Stimulated activated CD8-positive, alpha-beta memory T cell treated with anti-CD3 and anti-CD28 coated beads, Interleukin-2, amount 100 ng/mL, for 1 hour (primary cell): ENCODE data around the gene RAB3A.
"Not testable (repeated sequence)": the region's sequence is repeated elsewhere in the genome, so short reads cannot be mapped to it uniquely, and the experiment has no call there.

Source experiments
- DNase-seq, 2 donors: peaks; one replicate each; pipeline ENCODE4 v3.0.0-alpha.2; 2020; ENCODE audit warnings: low read depth in 2 of 2

RAB3A gene

DNA sequence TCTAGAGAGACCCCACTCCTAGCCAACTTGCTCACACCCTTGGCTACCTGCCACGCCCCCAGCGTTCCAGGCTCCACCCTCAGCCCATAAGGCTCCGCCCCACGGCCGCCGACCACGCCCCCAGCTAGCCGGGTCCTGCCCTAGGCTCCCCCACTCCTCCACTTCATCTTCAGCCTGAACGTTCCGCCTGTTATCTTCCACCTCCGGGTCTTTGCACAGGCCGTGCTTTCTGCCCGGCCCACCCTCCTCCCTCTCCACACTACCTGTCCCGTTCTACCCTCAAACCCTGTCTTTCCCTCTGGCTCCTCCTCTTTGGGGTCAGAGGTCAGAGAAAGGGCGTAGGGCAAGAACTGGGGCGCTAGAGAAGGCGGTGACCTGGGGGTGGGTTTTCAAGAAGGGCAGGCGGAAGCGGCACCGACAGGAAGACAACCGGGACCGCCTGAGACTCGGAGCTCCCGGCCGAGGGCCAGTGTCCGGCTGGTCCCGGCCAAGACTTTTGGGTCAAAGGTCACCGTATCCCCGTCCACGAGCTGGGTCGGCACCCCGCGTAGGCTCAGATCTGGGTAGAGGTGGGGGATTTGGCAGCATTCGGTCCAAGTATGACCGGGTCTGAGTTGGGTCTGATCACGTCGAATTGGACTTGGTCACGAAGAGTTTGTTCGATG is 20.1 kb upstream of the RAB3A start:
- DNase-seq: no peak

DNA sequence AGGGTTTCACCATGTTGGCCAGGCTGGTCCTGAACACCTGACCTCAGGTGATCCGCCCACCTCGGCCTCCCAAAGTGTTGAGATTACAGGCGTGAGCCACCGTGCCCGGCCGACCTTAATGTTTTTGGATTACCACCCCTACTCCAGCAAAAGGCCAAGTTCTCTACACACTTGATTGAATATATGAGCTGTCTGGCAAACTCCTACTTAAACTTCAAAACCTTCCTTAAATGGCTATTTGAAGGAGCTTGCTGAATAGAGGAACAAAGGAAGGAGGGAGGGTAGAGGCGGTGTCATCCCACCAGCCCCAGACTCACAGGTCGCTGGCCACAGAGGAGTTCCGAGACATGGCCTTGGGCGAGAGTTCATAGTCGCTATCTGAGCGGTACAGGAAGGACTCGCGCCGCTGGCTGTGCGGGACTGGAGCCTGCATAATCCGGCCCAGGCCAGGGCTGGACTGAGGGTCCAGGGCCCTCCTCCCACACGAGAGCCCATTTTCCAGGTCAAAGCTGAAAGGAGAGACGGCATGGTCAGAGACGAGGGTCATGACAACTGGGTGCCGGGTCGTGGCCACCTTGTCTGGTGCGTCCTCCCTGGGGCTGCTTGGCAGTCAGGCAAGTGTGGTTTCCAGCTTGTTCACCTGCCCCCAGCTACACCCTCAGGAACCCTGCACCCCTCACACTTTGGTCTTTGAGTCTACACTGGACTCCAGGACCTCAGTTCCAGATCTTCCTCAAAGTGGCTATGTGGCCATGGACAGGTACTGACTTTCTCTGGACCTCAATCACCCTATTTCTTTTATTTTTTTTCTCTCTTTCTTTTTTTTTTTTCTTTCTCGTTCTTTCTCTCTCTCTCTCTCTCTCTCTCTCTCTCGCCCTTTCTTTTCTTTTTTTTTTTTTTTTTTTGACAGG is 18.2 kb upstream of the RAB3A start:
- no peak for DNase-seq

DNA sequence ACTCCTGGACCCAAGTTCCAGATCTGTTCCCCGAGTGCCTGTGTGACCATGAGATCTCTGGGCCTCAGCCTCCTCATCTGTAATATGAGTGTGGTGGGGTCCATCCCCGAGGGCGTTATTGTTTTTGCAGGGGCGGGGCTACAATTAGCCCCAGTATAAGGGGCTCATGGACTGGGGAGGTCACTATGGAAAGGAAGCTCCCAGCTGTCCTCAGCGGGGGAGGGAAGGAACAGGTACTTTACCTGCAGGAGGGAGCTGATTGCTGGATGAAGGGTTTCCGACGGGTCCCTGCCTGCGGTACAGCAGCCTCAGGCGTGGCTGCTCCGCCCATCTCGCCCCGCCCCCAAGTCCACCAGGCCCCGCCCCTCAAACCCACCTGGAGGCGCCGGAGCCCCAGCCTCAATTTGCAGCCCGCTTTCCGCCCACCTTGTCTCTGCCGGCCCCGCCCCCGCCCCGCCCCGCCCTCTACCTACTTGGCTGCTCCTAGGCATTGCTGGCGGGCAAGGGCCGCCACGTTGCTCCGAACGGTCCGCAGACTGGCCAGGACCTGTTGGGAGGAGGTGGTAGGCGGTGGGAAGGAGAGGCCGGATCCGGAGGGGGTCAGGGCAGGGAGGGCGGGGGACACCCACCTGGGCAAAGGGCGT is 16.9 kb upstream of the RAB3A start:
- DNase-seq: no peak

DNA sequence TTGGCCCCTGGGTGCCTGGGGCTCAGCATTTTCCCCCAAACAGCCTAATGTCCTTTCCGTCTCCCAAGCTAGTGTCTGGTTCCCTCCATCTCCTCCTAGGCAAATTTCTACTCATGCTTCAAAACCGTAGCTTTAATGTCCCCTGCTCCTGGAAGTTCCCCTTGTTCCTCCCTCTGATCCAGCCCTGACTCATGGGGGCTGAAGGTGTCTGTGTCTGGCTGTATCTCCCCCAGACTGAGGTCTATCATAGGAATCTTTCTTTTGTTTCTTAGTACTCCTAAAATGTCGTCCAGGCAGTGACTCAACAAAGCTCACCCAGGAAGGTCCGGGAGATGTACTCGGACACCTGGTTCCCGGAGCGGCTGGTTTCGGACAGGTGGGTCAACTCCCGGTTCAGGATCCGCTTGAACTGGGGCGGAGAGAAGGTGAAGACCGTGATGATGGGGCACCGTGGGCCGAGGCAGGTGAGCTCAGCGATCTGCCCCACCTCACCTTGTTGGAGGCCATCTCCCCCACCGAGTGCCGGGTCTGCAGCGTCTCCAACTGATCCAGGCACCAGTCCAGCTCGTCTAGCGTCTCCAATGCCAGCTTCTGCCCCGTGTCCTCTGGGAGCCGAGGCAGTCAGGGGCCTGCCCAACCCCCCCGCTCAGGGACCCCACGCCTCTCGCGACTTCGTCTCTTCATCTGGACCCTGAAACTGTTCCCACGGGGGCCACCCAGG is 16.2 kb upstream of the RAB3A start:
- no peak for DNase-seq

DNA sequence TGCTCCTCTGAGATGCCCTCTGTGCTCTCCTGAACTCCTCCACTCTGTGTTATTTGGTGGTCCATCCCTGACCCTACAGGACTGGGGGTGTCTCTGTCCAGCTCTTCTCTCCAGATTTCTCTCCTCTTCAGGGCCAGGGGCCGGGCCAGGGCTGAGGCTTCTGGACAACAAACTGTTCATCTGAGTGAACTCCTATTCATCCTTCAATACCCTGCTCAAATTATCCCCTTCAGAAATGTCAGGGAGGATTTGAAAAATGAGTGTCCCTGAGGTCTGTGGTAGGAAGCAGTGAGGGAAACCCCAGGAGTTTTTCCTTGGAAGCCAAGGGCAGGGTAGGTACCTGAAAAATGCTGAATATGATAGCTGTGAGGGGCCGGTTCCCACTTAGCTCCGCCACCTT is 14.8 kb upstream of the RAB3A start:
- DNase-seq: no peak

DNA sequence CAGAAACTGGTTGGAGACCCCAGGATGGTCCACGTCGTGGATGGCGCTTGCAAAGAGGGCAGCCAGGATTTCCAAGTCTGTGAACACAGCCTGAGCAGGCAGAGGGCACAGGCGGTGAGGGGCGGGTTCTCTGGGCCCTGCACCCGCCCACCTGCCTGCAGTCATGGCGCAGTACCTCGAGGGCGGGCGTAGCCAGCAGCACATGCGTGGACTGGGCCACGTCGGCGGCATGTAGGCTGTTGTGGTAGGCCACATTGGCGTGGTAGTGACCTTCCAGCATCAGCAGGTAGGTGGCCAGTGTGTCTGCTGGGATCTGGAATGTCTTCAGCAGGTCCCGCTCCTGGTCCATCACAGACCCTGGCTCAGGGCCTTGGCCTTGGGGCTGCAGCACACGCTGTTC is 14.3 kb upstream of the RAB3A start:
- no peak for DNase-seq

DNA sequence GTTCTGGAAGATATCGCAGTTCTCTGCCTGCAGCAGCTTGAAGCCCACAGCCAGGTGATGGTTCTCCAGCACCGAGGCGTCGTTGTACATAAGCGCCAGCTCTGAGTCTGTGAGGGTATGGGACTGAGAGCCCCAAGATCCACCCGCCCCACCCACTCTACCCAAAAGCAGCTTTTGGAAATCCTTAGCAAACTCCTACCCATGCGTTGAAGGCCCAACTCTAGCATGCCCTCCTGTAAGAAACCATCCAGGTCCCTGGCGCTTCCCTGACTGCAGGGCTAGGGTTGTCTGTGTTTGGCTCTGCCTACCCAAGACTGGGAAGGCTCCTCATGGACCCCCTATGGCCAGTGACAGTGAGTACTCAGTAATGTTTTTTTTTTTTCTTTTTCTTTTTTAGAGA is 12.9 kb upstream of the RAB3A start:
- no peak for DNase-seq

DNA sequence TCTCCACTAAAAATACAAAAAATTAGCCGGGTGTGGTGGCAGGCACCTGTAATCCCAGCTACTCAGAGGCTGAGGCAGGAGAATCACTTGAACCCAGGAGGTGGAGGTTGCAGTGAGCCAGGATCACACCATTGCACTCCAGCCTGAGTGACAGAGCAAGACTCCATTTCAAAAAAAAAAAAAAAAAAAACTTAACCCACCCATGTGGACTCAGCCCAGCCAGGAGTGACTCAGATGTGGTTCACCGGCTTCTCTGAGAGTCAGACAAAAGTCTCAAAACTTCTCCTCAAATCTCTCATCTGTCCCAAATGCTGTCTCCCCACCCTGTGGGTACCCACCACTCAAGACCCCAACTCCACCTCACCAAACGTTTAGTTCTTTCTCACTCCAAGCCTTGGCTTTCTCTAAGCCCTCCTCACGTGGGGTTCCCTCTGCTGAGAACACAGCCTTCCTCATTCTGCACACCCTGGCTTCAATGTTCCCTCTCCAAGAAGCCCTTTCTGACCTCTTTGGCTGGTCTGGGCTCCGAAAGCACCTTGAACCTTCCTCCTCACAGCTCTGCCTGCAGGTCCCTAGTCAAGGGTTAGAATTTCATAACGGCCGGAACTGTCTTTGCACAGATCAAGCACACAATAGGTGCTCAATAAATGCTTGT is 11.1 kb upstream of the RAB3A start:
- no peak for DNase-seq

DNA sequence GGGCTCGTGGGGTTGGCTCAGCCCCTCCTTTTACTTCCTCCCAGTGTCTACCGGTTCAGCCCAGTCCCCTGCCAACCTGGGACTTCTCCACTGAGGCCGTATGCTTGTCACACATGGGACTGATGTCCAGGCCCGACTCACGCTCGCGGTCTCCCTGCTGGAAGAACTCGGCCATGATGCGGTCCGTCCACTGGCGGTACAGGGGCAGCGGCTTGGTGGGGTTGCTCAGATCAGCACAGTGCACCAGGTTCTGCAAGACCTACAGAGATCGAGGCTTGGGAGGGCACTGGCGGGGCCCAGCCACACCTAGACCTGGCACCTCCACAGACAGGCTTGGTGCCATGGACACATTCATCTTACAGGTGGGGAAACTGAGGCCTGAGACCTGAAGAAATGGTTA is 7.8 kb upstream of the RAB3A start:
- no peak for DNase-seq

DNA sequence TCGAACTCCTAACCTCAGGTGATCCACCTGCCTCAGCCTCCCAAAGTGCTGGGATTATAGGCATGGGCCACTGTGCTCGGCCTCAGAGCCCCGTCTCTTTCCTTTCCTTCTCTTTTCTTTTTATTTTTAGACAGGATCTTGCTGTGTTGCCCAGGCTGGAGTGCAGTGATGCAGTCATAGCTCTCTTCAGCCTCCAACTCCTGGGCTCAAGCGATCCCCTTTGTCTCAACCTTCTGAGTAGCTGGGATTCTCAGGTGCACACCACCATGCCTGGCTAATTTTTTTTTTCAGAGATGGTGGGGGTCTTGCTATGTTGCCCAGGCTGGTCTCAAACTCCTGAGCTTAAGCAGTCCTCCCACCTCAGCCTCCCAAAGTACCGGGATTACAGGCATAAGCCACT is 6.1 kb upstream of the RAB3A start:
- DNase-seq: not testable (repeated sequence)

DNA sequence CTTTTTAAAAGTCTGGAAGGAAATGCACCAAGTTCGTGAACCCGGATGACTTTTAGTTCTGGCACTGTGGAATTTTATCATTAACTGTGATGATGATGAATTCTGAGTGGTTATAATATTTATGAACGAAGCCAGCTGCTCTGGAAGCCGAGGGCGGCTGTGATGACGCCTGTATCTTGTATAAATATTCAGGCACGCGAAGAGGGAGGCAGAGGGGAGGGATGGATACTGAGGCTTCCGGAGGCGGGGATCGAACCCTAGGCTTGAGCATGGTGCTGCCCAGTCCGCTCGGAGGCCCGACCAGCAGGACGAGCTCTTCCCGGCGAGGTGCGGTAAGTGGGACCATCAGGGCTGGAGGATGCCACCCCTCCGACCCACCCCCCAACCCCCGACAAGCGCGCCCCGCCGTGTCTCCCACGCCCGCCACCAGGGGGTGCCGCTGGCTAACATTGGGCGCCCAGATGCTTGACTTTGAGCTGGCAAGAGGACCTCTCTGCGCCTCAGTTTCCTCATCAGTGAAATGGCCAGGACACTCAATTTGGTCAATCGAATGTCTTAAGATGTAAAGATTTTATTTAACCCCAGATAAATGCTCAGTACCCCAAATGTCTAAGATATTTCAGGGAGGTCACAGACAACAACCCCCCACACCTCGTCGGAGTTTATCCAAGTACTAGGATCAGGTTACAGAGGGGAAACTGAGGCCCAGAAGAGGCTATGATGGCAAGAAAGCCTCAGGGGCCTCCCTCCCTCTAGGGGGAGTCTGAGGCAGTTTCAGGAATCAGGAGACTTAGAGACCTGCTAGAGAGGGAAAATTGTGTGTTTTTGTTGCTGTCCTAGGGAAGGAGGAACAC is 4.5 kb upstream of the RAB3A start:
- DNase-seq: no peak

DNA sequence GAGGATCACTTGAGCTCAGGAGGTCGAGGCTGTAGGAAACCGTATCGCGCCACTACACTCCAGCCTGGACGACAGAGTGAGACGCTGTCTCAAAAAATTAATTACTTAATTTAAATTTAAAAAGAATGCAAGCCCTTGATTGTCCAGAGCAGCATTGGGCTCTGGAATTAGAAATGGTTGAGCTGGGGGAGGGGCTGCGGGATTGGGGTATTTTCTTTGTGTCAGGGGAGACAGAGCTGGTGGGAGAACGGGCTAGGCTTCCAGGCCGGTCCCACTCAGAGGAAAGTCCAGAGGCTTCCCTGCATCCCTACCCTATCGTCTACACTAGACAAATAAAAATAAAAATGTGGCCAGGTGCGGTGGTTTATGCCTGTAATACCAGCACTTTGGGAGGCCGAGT is 2.2 kb upstream of the RAB3A start:
- DNase-seq: no peak

DNA sequence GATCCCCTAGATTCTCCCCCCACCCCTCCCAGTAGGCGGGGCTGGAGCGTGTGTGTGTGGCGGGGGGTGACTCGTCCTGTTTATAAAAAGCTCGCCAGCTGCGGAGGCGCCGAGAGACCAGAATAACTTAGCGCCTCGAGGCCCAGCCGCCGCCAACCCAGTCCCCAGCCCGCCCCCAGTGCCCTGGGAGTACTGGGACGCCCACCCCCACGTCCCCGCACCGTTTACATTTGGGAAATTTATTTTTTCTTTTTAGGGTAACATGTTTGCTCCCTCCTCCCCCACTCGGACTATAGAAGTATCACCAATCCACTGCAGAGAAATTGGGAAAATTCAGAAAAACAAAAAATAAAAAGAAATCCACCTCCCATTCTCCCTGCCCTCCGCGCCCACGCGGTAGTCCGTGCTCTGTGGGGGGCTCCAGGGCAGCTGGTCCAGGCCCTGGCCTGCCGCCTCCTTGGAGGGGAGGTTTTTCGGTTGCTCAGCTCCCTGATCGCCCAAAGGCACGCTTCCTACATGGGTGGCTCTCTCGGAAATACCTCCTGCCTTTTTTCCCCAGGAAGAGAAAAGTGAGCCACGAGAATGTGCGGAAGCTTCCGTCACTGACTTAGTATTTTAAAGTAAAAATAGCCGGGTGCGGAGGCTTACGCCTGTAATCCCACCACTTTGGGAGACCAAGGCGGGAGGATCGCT is 1.5 kb upstream of the RAB3A start:
- peak in 1 of 2 donors; percentile 40 for DNase-seq

DNA sequence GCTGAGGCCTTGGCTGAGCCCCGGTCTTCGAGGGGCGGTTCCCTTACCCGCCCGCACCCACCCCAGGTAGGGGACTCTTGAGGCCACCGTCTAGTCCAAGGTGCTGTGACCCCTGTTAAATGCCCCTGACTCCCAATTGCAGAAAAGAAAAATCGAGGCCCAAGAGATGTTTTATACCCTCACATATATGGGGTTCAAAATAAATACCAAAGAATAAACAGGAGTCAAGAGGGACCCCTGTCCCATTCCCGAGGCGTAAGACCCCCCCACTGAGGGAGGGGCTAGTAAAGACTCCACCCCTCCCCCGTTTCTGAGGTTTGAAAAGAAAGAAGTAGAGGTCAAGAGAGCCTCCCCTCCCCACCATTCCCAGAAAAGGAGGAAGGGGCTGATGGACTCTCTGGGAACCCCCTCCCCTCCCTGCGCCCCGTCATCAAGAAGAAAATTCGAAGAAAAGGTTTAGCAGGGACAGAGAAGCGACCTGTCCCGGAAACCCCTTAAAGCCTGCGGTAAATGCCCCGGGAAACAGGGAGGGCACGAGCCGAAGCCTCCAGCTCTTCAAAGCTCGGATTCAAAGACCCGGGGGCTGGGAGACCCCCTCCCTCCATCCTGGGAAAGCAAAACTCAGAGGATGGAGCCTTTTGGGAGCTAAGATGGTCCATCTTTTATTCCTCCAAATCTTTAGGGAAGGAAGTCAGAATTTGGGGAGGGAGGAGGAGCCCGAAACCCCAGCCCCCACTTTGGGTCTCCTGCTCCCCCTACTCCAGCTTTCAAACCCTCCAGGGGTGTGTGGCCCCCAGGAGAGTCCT is 755 bp upstream of the RAB3A start:
- DNase-seq: no peak

DNA sequence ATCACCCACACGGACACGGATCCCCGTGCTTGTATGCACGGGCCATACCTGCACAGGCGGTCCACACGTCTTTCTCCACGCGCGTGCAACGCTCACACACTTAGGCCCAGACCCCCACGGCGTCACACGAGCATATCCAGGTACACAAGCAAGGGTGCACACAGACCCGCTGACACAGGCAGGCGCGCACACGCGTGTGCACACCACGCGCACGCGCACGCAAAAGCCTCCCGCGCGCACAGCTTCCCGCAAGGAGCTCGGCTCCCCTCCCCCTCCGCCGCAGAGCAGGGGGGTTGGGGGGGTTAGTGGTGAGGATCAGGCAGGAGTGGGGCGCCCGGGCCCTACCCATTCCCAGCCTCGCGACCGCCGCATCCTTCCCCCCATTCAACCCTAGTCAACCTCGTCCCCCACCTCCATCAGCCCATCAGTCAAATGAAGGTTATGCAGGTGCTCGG is 407 bp downstream of the RAB3A start:
- DNase-seq: no peak

DNA sequence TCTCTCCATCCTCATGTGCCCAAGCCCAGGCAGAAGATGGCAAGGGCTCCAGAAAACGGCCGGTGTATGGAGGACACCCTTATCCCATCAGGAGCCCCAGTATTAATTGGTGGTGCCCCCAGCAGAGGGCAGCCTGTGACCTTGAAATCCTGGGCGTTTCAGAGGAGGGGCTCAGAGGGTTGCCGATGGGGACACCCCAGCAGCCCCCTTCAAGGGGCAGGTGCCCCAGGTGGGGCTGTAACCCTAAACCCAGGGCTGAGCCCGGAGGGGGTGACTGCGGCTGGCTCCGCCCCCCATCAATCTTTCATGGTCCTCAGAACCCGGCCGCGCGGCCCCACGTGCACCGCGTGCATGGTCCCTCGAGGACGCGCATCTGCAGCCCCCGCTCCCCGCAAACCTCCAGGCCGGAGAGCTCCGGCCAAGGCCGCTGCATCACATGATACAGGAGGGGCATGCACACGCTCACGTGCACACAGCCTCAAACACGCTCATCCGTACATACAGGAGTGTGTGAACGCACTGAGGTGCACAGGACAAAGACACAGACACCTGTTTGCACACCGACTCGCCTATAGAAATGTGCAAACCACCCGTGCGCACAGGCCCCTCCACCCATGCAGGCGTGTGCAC is 949 bp downstream of the RAB3A start:
- no peak for DNase-seq

DNA sequence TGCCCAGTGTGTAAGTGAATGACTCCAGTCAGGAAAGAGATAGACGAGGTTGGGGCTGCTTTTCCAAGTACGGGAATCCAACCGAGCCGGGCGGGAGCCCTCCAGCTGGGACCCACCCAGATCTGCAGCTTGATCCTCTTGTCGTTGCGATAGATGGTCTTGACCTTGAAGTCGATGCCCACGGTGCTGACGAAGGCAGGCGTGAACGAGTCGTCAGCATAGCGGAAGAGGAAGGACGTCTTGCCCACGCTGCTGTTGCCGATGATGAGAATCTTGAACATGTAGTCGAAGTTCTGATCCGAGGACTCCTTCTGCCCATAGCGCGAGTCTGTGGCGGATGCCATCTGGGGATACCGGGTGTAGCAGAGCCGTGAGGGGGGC is 1.5 kb downstream of the RAB3A start:
- no peak for DNase-seq

DNA sequence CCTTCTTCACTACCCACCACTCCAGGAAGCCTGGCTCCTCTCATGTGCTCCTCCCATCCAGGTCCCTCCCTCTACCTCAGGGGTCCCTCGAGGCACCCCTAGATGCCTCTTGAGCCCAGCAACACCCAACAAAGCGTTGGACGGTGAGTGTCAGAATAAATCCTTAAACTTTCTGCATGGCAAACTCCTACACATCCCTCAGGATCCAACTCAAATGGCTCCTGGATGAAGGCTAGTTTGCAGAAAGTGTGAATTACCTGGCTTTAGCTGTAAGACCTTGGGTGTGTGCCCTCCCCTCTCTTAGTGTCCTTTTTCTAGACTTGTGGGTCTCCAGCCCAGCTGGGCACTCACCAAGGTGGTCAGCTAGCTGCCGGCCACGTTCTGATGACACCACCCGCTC is 5.5 kb downstream of the RAB3A start:
- no peak for DNase-seq

DNA sequence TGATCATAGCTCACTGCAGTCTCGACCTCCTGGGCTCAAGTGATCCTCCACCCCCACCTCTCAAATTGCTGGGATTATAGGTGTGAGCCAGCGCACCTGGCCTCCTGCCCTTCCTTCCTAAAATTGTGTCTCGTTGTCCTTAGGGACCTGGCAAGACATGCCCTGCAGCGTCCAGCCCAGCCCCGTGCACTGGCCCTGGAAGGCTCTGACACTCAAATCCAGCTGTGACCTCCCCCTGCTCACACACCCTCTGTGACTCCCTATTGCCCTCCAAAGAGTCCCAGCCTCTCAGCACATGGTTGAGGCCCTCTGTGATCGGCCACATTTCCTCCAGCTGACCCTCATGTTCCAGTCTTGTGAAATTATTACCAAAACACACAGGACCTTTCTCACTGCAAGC is 5.9 kb downstream of the RAB3A start:
- no peak for DNase-seq
